ENCODE measurements around the gene HMGN4.

The HMGN4 gene

DNA sequence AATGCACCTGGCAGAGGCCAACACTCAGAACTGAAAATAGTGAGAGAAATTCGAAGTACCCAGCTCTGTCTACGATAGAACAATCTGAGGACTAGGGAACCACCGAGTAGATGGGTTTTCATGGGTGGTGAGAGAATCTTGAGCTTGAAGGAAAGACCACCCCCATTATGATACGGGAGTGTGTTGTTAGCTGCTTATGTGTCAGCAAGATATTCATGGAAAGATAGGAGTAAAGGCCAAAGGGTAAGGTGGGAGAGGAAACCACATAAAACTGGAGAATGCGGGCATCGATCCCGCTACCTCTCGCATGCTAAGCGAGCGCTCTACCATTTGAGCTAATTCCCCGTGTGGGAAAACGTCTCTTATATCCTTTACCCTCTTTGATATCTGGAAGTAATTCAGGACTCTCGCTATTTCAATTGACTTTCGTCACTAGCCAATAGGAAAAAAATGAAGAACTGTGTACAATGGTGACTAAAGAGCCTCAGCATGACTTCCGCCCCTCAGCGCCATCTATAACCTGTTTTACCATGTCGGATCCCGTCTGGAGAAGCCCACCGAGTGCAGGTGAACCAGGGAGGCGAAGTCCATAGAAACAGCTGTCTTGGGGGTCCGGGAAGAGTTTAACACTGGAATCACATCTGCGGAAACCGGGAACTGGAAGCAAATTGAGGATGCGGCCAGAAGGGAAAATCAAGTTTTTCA, 33.6 kb downstream of the HMGN4 start:
- peak; percentile 58 for FAIRE-seq

GRCh38 chr6:26575494-26575939, 37.4 kb downstream of the HMGN4 start:
- no peak for DNase-seq (ENCODE audit: extremely low spot score, insufficient read length, low read depth)
- FAIRE-seq = no peak

More for the DNA sequence above, 33.6 kb downstream of the HMGN4 start:
- no peak for DNase-seq (ENCODE audit: extremely low spot score, insufficient read length, low read depth)

DNA sequence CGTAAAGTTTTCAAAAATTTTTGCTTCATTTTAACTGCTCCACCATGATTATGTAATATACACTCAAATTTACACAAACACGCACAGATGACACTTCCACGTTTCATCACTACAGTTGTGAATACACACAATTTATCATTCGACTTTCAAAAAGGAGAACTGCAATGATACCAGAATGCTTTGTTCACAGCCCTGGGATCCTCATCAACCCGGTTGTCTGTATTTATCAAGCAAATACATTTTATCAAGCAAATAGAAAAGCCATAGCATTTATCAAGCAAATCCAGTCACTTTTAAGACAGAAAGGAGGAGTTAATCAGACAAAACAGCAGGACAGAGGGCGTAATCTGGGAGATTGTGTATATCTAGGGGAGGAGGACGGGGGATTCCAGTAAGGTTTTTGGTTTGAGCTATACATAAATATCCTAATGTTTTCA, 38.3 kb downstream of the HMGN4 start:
- FAIRE-seq (no peak), DNase-seq (ENCODE audit: extremely low spot score, insufficient read length, low read depth) (no peak)

- DNase-seq (ENCODE audit: extremely low spot score, insufficient read length, low read depth) = no peak
- FAIRE-seq = peak; percentile 67
These were observed 39.0 kb downstream of the HMGN4 start for GRCh38 chr6:26576929-26577719.

DNA sequence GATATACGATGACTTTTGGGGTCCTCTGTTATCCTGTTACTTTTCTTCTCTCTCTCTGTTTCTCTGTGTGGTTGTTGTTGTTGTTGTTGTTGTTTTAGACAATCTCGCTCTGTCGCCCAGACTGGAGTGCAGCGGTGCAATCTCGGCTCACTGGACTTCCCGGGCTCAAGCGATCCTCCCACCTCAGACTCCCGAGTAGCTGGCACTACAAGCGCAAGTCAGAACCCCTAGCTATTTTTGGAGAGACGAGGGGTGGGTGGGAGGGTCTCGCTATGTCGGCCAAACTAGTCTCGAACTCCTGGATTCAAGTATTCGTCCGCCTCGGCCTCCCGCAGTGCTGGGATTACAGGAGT, 39.5 kb downstream of the HMGN4 start:
- DNase-seq (ENCODE audit: extremely low spot score, insufficient read length, low read depth) (no peak), FAIRE-seq (no peak)

- FAIRE-seq = no peak
- DNase-seq (ENCODE audit: extremely low spot score, insufficient read length, low read depth) = no peak
These were observed 40.1 kb downstream of the HMGN4 start for GRCh38 chr6:26578279-26578678.

- no peak for FAIRE-seq
- no peak for DNase-seq (ENCODE audit: extremely low spot score, insufficient read length, low read depth)
These were observed 40.6 kb downstream of the HMGN4 start for GRCh38 chr6:26578741-26579140.

- DNase-seq (ENCODE audit: extremely low spot score, insufficient read length, low read depth) (no peak), FAIRE-seq (no peak)
These were observed 43.2 kb downstream of the HMGN4 start for GRCh38 chr6:26581164-26581915.

DNA sequence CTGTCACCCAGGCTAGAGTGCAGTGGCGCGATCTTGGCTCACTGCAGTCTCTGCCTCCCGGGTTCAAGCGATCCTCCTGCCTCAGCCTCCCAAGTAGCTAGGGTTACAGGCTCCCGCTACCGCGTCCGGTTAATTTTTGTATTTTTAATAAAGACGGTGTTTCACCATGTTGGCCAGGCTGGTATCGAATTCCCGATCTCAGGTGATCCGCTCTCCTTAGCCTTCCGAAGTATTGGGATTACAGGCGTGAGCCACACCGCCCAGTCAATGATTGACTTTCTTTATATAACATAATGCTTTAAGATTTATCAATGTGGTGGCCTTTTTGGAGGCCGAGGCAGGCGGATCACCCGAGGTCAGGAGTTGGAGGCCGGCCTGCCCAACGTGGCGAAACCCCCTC, 50.8 kb downstream of the HMGN4 start:
- FAIRE-seq (no peak), DNase-seq (ENCODE audit: extremely low spot score, insufficient read length, low read depth) (no peak)

DNA sequence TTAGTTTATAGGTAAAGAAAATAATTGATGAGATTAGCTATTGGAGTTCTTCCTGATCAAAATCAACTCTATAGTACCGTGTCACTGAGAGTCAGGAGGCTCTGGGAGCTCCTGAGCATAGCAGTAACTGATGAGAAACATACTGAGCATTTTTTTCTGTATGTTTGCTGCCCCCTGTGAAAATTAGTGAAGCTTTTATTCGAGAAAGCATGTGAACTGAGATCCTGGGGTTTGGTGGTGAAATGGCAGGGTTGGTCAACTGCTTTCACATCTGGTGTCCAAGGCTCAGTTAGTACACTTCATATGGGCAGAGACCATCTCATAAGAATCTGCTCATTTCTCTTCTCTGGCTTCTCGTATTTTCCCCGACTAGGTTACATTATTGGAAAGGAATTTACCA, 54.5 kb downstream of the HMGN4 start:
- DNase-seq (ENCODE audit: extremely low spot score, insufficient read length, low read depth) (no peak), FAIRE-seq (no peak)

DNA sequence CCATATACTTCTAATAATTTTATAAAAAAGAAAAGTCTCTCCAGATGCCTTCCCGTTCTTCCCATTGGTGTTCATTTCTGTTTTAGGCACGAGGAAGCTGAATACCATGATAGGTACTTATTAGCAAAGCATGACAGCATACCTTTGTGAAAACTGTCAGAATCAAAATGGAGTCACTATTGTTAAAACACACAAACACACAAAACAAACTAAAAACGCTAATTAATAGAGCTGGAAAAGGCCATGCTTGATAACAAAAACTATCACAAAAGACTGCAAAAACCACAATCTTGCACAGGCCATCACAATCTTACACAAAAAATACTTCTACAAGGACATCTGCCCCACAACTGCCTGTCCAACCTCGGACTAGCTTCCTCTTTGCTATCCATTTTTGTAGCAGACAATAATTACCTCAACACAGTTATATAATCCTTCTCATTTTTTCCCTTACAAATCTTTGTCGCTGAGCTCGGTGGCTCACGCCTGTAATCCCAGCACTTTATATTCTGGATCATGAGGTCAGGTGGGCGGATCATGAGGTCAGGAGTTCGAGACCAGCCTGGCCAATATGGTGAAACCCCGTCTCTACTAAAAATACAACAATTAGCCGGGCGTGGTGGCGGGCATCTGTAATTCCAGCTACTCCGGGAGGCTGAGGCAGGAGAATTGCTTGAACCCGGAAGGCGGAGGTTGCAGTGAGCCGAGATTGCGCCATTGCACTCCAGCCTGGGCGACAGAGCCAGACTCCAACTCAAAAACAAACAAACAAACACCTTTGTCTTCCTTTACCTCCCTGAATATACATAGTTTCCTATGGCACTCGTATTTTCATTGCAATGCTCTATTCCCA, 55.3 kb downstream of the HMGN4 start:
- DNase-seq (ENCODE audit: extremely low spot score, insufficient read length, low read depth) (no peak), FAIRE-seq (no peak)

DNA sequence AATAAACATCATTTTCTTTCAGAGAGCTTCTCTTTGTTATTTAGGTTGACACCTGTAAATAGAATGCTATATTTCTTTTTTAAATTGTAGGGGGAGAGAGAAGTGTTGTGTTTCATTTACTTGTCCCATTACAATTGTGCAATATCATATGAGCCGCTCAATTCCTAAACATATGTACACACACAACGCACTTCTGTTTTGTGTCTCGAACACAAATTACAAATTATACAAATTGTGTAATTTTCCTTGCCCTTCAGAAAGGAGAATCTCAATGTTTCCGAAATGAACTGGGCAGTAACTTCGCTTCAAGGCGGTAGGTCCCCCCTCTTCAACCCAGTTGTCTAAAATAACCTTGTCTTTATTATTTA, 55.9 kb downstream of the HMGN4 start:
- no peak for DNase-seq (ENCODE audit: extremely low spot score, insufficient read length, low read depth)
- no peak for FAIRE-seq

DNA sequence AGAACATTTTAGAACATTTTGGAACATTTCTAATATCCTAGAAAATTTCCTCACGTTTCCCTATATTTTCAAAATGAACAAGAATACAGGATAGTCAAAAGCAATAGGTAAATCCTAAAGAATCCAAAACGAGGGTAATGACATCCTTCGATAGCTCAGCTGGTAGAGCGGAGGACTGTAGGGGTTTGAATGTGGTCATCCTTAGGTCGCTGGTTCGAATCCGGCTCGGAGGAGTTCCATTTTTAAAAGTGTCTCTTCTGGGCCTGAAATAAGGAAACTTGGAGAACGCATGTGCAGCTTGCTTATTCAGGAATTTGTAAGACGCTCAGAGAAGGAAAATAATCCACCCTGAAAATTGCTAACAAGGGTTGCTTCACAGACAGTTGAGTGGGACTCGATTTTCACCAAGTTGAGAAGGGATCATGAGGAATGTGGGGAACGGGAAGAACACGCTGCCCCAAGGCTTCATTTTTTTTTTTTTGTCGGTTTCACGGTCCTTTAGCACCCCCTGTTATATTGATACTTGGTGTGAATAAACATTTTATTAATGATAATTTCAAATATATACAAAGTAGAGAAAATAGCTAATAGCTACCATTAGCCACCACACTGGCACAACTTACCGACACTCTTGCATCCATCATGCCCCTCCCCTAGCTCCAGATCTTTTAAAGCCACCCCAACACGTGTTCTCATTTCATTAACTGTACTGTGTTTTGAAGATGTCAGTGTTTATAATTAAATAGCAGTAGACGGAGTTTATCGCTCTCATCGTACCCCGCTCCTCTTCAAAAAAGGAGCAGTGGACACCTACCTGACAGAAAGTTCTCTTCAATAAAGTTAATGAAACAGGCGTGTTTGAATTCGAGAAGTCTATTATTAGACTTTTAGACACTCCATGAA, 56.8 kb downstream of the HMGN4 start:
- DNase-seq (ENCODE audit: extremely low spot score, insufficient read length, low read depth) = no peak
- FAIRE-seq = peak; percentile 18

GRCh38 chr6:26595669-26596269, 57.6 kb downstream of the HMGN4 start:
- peak; percentile 86 for FAIRE-seq
- no peak for DNase-seq (ENCODE audit: extremely low spot score, insufficient read length, low read depth)

All from GM18507 (cell line).